HepG2 (cell line): ENCODE measurements around the gene ITGB6. TPM values are rescaled to one million over a fixed set of nuclear protein-coding genes. Genes with fewer than 3 reads are reported as not detected.

Experiments
- ATAC-seq: fragments of 200-7000 bp; cut with Tn5 transposase; 3 replicates; pipeline ENCODE4 v1.9.1; 2020; ENCODE audit warnings: mild to moderate bottlenecking, moderate library complexity
- BruUV-seq: library from RNA; stranded (reverse); fragments of 400-500 nt; replicated peaks from 2 replicates; lab custom pipeline; 2021; lab: Mats Ljungman, UMichigan
- CTCF ChIA-PET: fragments of 300-600 bp; formaldehyde crosslinking; extraction: SDS; loops from one replicate; lab custom pipeline; 2021; ENCODE audit warnings: low total read pairs, inconsistent platforms, low intra/inter-chr PET ratio; lab: Yijun Ruan, JAX
- POLR2A ChIA-PET: fragments of 350-600 bp; sonication (Branson Sonifier 250); formaldehyde crosslinking; loops from one replicate; lab custom pipeline; 2020; ENCODE audit warnings: antibody characterized with exemption, inconsistent platforms; lab: Yijun Ruan, JAX
- DNase-seq: peaks from one replicate; pipeline ENCODE4 v3.0.0-alpha.2; 2015; ENCODE audit warnings: low spot score
- FAIRE-seq: peaks from 3 replicates; lab custom pipeline; 2011; peaks lifted over from hg19 to GRCh38; lab: Jason Lieb, UNC
- H2AFZ ChIP-seq: one replicate; pipeline ENCODE4 v1.6.1; 2011; ENCODE audit warnings: low read length, inconsistent platforms
- H3K27ac ChIP-seq: fragments of 300-600 bp; 3 replicates; pipeline ENCODE4 v1.8.0; 2011; ENCODE audit warnings: mixed run types, mild to moderate bottlenecking, mixed read lengths, low read length, inconsistent platforms; ENCODE audit not compliant: insufficient read depth; ENCODE audit errors: extremely low read length
- H3K27me3 ChIP-seq, 2 experiments: fragments of 200-600 bp in 1 of 2; 2 replicates in 1 of 2; 3 replicates in 1 of 2; pipeline versions ENCODE4 v1.6.0 to v1.8.0; 2011; ENCODE audit warnings: low read length in 2 of 2, mild to moderate bottlenecking in 2 of 2, moderate library complexity in 2 of 2, inconsistent platforms in 1 of 2; ENCODE audit not compliant: insufficient read depth in 2 of 2, control insufficient read depth in 1 of 2
- H3K36me3 ChIP-seq, 2 experiments: fragments of 200-600 bp in 1 of 2; replicated peaks in 1 of 2; 2 replicates in 1 of 2; 3 replicates in 1 of 2; pipeline versions ENCODE4 v1.5.1 to v1.8.0; 2011; ENCODE audit warnings: low read length in 2 of 2, inconsistent platforms in 1 of 2; ENCODE audit not compliant: insufficient read depth in 2 of 2, control insufficient read depth in 1 of 2
- H3K4me1 ChIP-seq: 2 replicates; pipeline ENCODE4 v1.5.1; 2012; ENCODE audit warnings: low read length, inconsistent platforms; ENCODE audit not compliant: insufficient read depth
- H3K4me2 ChIP-seq: 2 replicates; pipeline ENCODE4 v1.6.0; 2011; ENCODE audit warnings: low read depth, low read length, inconsistent platforms
- H3K4me3 ChIP-seq, 3 experiments: fragments of 200-600 bp in 1 of 3; sonication (generic), shearing (Covaris generic) in 1 of 3; replicated peaks in 1 of 3; 2 replicates each; pipeline ENCODE4 v1.5.1; 2011 to 2016; ENCODE audit warnings: low read length in 3 of 3, inconsistent platforms in 2 of 3, low read depth in 2 of 3, mild to moderate bottlenecking in 2 of 3, control low read depth in 1 of 3, mixed read lengths in 1 of 3; ENCODE audit not compliant: insufficient read depth in 1 of 3
- H3K79me2 ChIP-seq: one replicate; pipeline ENCODE4 v1.6.1; 2011; ENCODE audit warnings: low read length, inconsistent platforms; ENCODE audit not compliant: insufficient read depth
- H3K9ac ChIP-seq: 2 replicates; pipeline ENCODE4 v1.6.0; 2011; ENCODE audit warnings: mild to moderate bottlenecking, low read depth, low read length, inconsistent platforms; ENCODE audit not compliant: insufficient read depth
- H3K9me3 ChIP-seq: 2 replicates; pipeline ENCODE4 v1.5.1; 2012; ENCODE audit warnings: mild to moderate bottlenecking, low read length
- H4K20me1 ChIP-seq: 2 replicates; pipeline ENCODE4 v1.6.0; 2011; ENCODE audit warnings: inconsistent platforms, mild to moderate bottlenecking, low read length, moderate library complexity; ENCODE audit not compliant: insufficient read depth
- CREM ChIP-seq, 2 experiments: sonication (generic) in 1 of 2; formaldehyde crosslinking in 1 of 2; IDR thresholded peaks; 2 replicates each; pipeline versions ENCODE4 v1.4.0 to v1.6.1; 2016 to 2020; ENCODE audit warnings: antibody characterized with exemption in 1 of 2, mild to moderate bottlenecking in 1 of 2, missing genetic modification reagents in 1 of 2
- HNRNPLL ChIP-seq: fragments of 200-400 bp; formaldehyde crosslinking; IDR thresholded peaks from 2 replicates; pipeline ENCODE4 v1.6.1; 2017; ENCODE audit warnings: mild to moderate bottlenecking, low read depth, low read length; ENCODE audit not compliant: poor library complexity, severe bottlenecking
- ISX ChIP-seq: sonication (generic); formaldehyde crosslinking; conservative IDR thresholded peaks from 2 replicates; pipeline ENCODE4 v1.5.0; 2020; ENCODE audit warnings: missing genetic modification reagents
- NFYB ChIP-seq: sonication (generic); formaldehyde crosslinking; IDR thresholded peaks from 2 replicates; pipeline ENCODE4 v1.4.0; 2020; ENCODE audit warnings: missing genetic modification reagents
- RNF2 ChIP-seq: fragments of 450-650 bp; conservative IDR thresholded peaks from 2 replicates; pipeline ENCODE4 v1.6.1; 2016; ENCODE audit warnings: low read depth
- SSRP1 ChIP-seq: IDR thresholded peaks from 2 replicates; pipeline ENCODE4 v1.6.1; 2016; ENCODE audit warnings: control low read depth
- TSC22D2 ChIP-seq: sonication (generic); formaldehyde crosslinking; IDR thresholded peaks from 2 replicates; pipeline ENCODE4 v1.5.1; 2020; ENCODE audit warnings: missing genetic modification reagents, mild to moderate bottlenecking, borderline replicate concordance
- ZNF234 ChIP-seq: sonication (generic); formaldehyde crosslinking; conservative IDR thresholded peaks from 2 replicates; pipeline ENCODE4 v1.5.1; 2020; ENCODE audit warnings: mild to moderate bottlenecking, missing genetic modification reagents
- WGBS: methylation state at CpG from one replicate; pipeline ENCODE4 v1.1.6; 2017; ENCODE audit warnings: low lambda C conversion rate; 5-methylcytosine and 5-hydroxymethylcytosine counted together
- in situ Hi-C: cut with HindIII; loops from 2 replicates; pipeline ENCODE4 v1.10.0; 2017; ENCODE audit warnings: low pct_unique_long_range_greater_than_20kb; ENCODE audit not compliant: extremely low pct_ligation_motif_present
- intact Hi-C: fragments of 100-400 bp; cut with micrococcal nuclease; formaldehyde crosslinking; loops from one replicate; pipeline ENCODE4 v1.10.0; 2022; ENCODE audit not compliant: unreplicated experiment
- polyA plus RNA-seq, 8 experiments: library from polyadenylated mRNA; depleted of rRNA in 3 of 8; stranded (reverse) in 7 of 8; unstranded in 1 of 8; fragments of >200 nt; fragmentation: Illumina TruSeq in 4 of 8; extraction: Trizol in 4 of 8; gene quantifications; 2 replicates each; pipeline versions ENCODE4 v1.2.1 to v1.2.3, GENCODE V29; 2011 to 2016; ENCODE audit warnings: low read depth in 4 of 8, missing spikeins in 1 of 8, mixed read lengths in 1 of 8; ENCODE audit not compliant: insufficient read depth in 1 of 8
- total RNA-seq, 5 experiments: library from RNA; depleted of rRNA; stranded (reverse); fragments of >200 nt; fragmentation: Illumina TruSeq; extraction: Trizol; gene quantifications; 2 replicates each; pipeline ENCODE4 v1.2.3, GENCODE V29; 2016; ENCODE audit warnings: low read depth in 1 of 5
- TF ChIP-seq, protein P1 (sequence below): fragments of 450-650 bp; IDR thresholded peaks from 2 replicates; pipeline ENCODE4 v1.6.1; 2016
- TF ChIP-seq, protein P2 (sequence below): sonication (generic); formaldehyde crosslinking; IDR thresholded peaks from 2 replicates; pipeline ENCODE4 v1.4.0; 2020; ENCODE audit warnings: missing genetic modification reagents; ENCODE audit errors: not compliant biosample characterization
- TF ChIP-seq, protein P3 (sequence below): sonication (generic); formaldehyde crosslinking; IDR thresholded peaks from 2 replicates; pipeline ENCODE4 v1.4.0; 2020; ENCODE audit warnings: missing genetic modification reagents, borderline replicate concordance

The ITGB6 gene
- total and polyA plus RNA-seq, 2 of the 13 experiments (the other 11 are each of a cell fraction or from before 2014, with no cell fraction given): not detected

DNA sequence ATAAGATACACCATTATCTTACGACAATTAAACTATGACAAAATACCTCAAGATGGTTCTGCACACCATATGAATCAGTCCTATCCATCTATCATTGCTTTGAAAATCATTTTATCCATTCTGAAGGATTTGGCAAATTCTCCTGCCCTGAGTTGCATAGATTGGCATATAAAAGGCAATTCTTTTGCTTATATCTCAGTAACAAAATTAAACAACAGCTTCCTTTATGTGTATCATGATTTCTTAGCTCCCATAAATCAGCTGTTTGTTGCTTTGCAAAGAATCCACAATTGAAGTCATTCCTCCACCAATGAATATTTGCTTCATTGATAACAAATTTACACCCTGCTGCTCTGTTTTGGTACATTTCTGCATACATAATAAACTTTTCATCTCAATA, 61.7 kb downstream of the ITGB6 start:
- intact Hi-C loops: no loop called here
- Histone ChIP-seq H3K9me3 (no peaks in the 10 kb centered on the region), H3K4me1 (no peaks in the 10 kb centered on the region), H3K4me3 (no peak overlapping the region), H4K20me1 (no peaks in the 10 kb centered on the region), H3K4me2 (no peak overlapping the region), H3K27me3 (peaks cover 0 to 5% of the 10 kb centered on the region in 2 experiments; a peak in 1 of 5 replicates), H3K79me2 (no peaks in the 10 kb centered on the region)
- CTCF ChIA-PET: no interaction called here
- FAIRE-seq: no peak
- in situ Hi-C loops: no loop called here
- no peak for TF ChIP-seq CREM (IDR thresholded peaks at IDR 0.05)
- TF ChIP-seq CREM (CRISPR knock-in tag; IDR thresholded peaks at IDR 0.05): no peak
- no peak for TF ChIP-seq ZNF234 (CRISPR knock-in tag)
- TF ChIP-seq TSC22D2 (CRISPR knock-in tag): no peak
- TF ChIP-seq SSRP1 (CRISPR knock-in tag): no peak
- TF ChIP-seq NFYB (CRISPR knock-in tag): no peak
- TF ChIP-seq HNRNPLL: no peak
- TF ChIP-seq, all 625 proteins: peak for 0
- Histone ChIP-seq H3K27ac (no peak overlapping the region), H2AFZ (no peak overlapping the region), H3K36me3 (no peaks in the 10 kb centered on the region), H3K9ac (no peak overlapping the region)
- DNase-seq (no peak), ATAC-seq (no peak)
- 58% methylated on average over 1 of the region's 1 CpG for WGBS
- BruUV-seq: no TSS peak
- POLR2A ChIA-PET: no interaction called here

DNA sequence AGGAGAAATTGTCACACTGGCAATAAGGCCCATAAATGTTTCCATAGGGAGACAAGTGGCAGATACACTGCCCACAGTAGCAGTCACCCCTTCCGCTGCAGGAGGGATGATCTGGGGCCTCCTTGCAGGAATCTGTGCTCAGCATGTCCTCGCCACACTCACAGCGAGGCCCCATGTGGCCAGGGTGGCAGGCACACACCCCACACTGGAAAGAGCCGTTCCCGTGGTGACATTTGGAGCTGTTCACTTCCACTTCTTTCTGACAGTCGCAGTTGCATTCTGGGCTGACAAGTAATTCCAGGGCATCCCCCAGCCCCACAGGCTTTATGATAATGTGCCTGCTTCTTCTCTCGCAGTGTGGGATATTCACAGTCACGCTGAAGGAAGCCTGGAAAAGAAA, 62.6 kb downstream of the ITGB6 start:
- no peak overlapping the region for H2AFZ ChIP-seq
- no peak for FAIRE-seq

More for the DNA sequence above, 62.6 kb downstream of the ITGB6 start:
- TF ChIP-seq ISX (CRISPR knock-in tag) (no peak), RNF2 (no peak)
- TF ChIP-seq, protein P1, sequence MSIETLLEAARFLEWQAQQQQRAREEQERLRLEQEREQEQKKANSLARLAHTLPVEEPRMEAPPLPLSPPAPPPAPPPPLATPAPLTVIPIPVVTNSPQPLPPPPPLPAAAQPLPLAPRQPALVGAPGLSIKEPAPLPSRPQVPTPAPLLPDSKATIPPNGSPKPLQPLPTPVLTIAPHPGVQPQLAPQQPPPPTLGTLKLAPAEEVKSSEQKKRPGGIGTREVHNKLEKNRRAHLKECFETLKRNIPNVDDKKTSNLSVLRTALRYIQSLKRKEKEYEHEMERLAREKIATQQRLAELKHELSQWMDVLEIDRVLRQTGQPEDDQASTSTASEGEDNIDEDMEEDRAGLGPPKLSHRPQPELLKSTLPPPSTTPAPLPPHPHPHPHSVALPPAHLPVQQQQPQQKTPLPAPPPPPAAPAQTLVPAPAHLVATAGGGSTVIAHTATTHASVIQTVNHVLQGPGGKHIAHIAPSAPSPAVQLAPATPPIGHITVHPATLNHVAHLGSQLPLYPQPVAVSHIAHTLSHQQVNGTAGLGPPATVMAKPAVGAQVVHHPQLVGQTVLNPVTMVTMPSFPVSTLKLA: no peak
- TF ChIP-seq, protein P2, sequence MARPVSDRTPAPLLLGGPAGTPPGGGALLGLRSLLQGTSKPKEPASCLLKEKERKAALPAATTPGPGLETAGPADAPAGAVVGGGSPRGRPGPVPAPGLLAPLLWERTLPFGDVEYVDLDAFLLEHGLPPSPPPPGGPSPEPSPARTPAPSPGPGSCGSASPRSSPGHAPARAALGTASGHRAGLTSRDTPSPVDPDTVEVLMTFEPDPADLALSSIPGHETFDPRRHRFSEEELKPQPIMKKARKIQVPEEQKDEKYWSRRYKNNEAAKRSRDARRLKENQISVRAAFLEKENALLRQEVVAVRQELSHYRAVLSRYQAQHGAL (CRISPR knock-in tag): no peak
- TF ChIP-seq, protein P3, sequence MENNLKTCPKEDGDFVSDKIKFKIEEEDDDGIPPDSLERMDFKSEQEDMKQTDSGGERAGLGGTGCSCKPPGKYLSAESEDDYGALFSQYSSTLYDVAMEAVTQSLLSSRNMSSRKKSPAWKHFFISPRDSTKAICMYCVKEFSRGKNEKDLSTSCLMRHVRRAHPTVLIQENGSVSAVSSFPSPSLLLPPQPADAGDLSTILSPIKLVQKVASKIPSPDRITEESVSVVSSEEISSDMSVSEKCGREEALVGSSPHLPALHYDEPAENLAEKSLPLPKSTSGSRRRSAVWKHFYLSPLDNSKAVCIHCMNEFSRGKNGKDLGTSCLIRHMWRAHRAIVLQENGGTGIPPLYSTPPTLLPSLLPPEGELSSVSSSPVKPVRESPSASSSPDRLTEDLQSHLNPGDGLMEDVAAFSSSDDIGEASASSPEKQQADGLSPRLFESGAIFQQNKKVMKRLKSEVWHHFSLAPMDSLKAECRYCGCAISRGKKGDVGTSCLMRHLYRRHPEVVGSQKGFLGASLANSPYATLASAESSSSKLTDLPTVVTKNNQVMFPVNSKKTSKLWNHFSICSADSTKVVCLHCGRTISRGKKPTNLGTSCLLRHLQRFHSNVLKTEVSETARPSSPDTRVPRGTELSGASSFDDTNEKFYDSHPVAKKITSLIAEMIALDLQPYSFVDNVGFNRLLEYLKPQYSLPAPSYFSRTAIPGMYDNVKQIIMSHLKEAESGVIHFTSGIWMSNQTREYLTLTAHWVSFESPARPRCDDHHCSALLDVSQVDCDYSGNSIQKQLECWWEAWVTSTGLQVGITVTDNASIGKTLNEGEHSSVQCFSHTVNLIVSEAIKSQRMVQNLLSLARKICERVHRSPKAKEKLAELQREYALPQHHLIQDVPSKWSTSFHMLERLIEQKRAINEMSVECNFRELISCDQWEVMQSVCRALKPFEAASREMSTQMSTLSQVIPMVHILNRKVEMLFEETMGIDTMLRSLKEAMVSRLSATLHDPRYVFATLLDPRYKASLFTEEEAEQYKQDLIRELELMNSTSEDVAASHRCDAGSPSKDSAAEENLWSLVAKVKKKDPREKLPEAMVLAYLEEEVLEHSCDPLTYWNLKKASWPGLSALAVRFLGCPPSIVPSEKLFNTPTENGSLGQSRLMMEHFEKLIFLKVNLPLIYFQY (CRISPR knock-in tag): no peak
- no peaks in the 10 kb centered on the region for H3K36me3 ChIP-seq
- H3K79me2 ChIP-seq: no peaks in the 10 kb centered on the region
- CTCF ChIA-PET: no interaction called here
- intact Hi-C loops (no loop called here), in situ Hi-C loops (no loop called here)
- H3K27me3 ChIP-seq: peaks cover 0 to 5% of the 10 kb centered on the region in 2 experiments; a peak in 1 of 5 replicates
- no peak for DNase-seq
- H3K4me3 ChIP-seq: no peak overlapping the region
- no TSS peak for BruUV-seq
- H3K4me2 ChIP-seq: no peak overlapping the region
- no peaks in the 10 kb centered on the region for H3K4me1 ChIP-seq
- H3K9ac ChIP-seq: no peak overlapping the region
- POLR2A ChIA-PET: no interaction called here
- WGBS: 19% methylated on average over 8 of the region's 8 CpGs
- no peaks in the 10 kb centered on the region for H4K20me1 ChIP-seq
- peak; percentile 42; the same call in 1 of the 3 replicates for ATAC-seq
- H3K9me3 ChIP-seq: no peaks in the 10 kb centered on the region
- H3K27ac ChIP-seq: no peak overlapping the region
